Heart left ventricle (tissue), 16 donors: ENCODE results near the gene NAT10. TPM values are rescaled to one million over a fixed set of nuclear protein-coding genes. Genes with fewer than 3 reads are reported as not detected.

Experiments
- ATAC-seq, 4 donors: fragments of 200-7000 bp; cut with Tn5 transposase; one replicate each; pipeline ENCODE4 v1.9.1; 2020 to 2022; ENCODE audit warnings: moderate library complexity in 4 of 4, mild to moderate bottlenecking in 3 of 4, moderate number of reproducible peaks in 1 of 4
- DNase-seq, 5 donors: peaks; one replicate each; pipeline ENCODE4 v3.0.0-alpha.2; 2020
- H3K27ac ChIP-seq, 12 donors: fragments of 200-600 bp; sonication (generic) in 4 of 12; one replicate each; pipeline versions ENCODE4 v1.5.0 to v1.8.0; 2016 to 2022; ENCODE audit warnings: mild to moderate bottlenecking in 2 of 12
- H3K27me3 ChIP-seq, 9 donors: fragments of 200-600 bp; sonication (generic) in 2 of 9; one replicate each; pipeline versions ENCODE4 v1.5.1 to v1.8.0; 2016 to 2022; ENCODE audit warnings: mild to moderate bottlenecking in 3 of 9
- H3K36me3 ChIP-seq, 9 donors: fragments of 200-600 bp; sonication (generic) in 2 of 9; one replicate each; pipeline versions ENCODE4 v1.5.0 to v1.8.0; 2018 to 2022; ENCODE audit warnings: mild to moderate bottlenecking in 2 of 9
- H3K4me1 ChIP-seq, 12 donors: fragments of 200-600 bp; sonication (generic) in 4 of 12; one replicate each; pipeline versions ENCODE4 v1.5.0 to v1.8.0; 2016 to 2022; ENCODE audit warnings: mild to moderate bottlenecking in 3 of 12
- H3K4me3 ChIP-seq, 12 donors: fragments of 200-600 bp; sonication (generic) in 4 of 12; one replicate each; pipeline versions ENCODE4 v1.5.0 to v1.8.0; 2017 to 2022; ENCODE audit warnings: mild to moderate bottlenecking in 9 of 12, moderate library complexity in 4 of 12
- H3K9me3 ChIP-seq, 12 donors: fragments of 200-600 bp; sonication (generic) in 4 of 12; one replicate each; pipeline versions ENCODE4 v1.5.0 to v1.8.0; 2016 to 2022; ENCODE audit warnings: mild to moderate bottlenecking in 1 of 12
- CTCF ChIP-seq, 12 donors: fragments of 200-600 bp; sonication (generic) in 4 of 12; IDR thresholded peaks; one replicate each; pipeline versions ENCODE4 v1.5.0 to v1.8.0; 2018 to 2022; ENCODE audit warnings: antibody characterized with exemption in 12 of 12, mild to moderate bottlenecking in 5 of 12
- POLR2A ChIP-seq, 2 donors: fragments of 450-650 bp; IDR thresholded peaks; one replicate each; pipeline ENCODE4 v1.6.1; 2017; ENCODE audit warnings: antibody characterized with exemption in 2 of 2, mild to moderate bottlenecking in 2 of 2, moderate library complexity in 2 of 2
- WGBS, 4 donors: extraction: QIAGEN DNeasy Blood & Tissue Kit in 2 of 4; methylation state at CpG; one replicate each; pipeline versions ENCODE4 v1.1.5 to v1.1.7; 2013 to 2018; 5-methylcytosine and 5-hydroxymethylcytosine counted together
- intact Hi-C, 10 donors: fragments of 100-400 bp; cut with DNase I; formaldehyde crosslinking; loops; one replicate each; pipeline versions ENCODE4 v1.11.1 to v1.14.2; 2022
- polyA plus RNA-seq, 2 donors: library from polyadenylated mRNA; stranded (reverse); fragments of 200-250 nt; gene quantifications; one replicate each; pipeline ENCODE4 v1.2.3, GENCODE V29; 2013
- total RNA-seq, 9 donors: library from RNA; depleted of rRNA in 2 of 9; stranded (reverse); fragments of >200 nt in 2 of 9; fragmentation: NEBNext Ultra II Directional in 3 of 9; extraction: Animal tissue kit (Norgen Biotek cat#: 25700) in 3 of 9; gene quantifications; one replicate each; pipeline versions ENCODE4 v1.1.0 to v1.2.4, GENCODE V29; 2016 to 2023
- donor health status: ischemic (EF 13 %, LVEDD 7.1; RV severe dilation, severe dysfunction).
- donor health status: healthy with polysubstance abuse.
- donor health status: DM: no; HTN: yes; CAD: no.
- donor health status: DM: no; HTN: no; CAD: no.
- donor health status: ischemic (EF 25% LVEDD 6.9; RV normal size, moderate dysfunction).
- donor health status: ischemic (EF 25% LVEDD 5.7; RV mildly dilated, moderate dysfunction).
- donor health status: healthy.
- donor health status: DM: yes; HTN: yes; CAD: no.
- donor health status: ischemic (EF 35%, LVEDD 5.7; RV mildly dilated, moderate dysfunction).
- donor health status: nonischemic (EF 11% LVEDD 7.7; RV severe dilation, severe dysfunction).
- donor health status: DM: yes; HTN: yes; CAD: no.
- donor health status: PGD.
- donor health status: ischemic (EF 29% LVEDD 5.4; RV normal size, mild dysfunction).
- donor health status: nonischemic (EF 23%, LVEDD 6.1; RV moderate dilation, normal function).

NAT10 gene
- total and polyA plus RNA-seq, 11 donors = 14.5 to 27.1 (median 21.1) TPM

- ATAC-seq (no peak), DNase-seq (no peak)
- 60 to 84% (median 72%) methylated on average over 3 to 6 of the region's 6 CpGs for WGBS, 4 donors
- Histone ChIP-seq H3K36me3 (peaks cover 0 to 54% (median 31%) of the 10 kb centered on the region in 9 donors), H3K27me3 (no peaks in the 10 kb centered on the region), H3K4me3 (no peak overlapping the region), H3K9me3 (no peaks in the 10 kb centered on the region), H3K4me1 (peaks cover 0 to 19% (median 9%) of the 10 kb centered on the region in 12 donors), H3K27ac (no peak overlapping the region)
- TF ChIP-seq POLR2A (IDR thresholded peaks at IDR 0.05) = no peak
- no peak for TF ChIP-seq CTCF (IDR thresholded peaks at IDR 0.05)
- intact Hi-C loops = no loop called here
Measured at GRCh38 chr11:34158661-34159060, 53.2 kb downstream of the NAT10 start.

GRCh38 chr11:34160049-34160721 is 54.8 kb downstream of the NAT10 start:
- no peak for TF ChIP-seq POLR2A (IDR thresholded peaks at IDR 0.05)
- no peak for TF ChIP-seq CTCF (IDR thresholded peaks at IDR 0.05)
- peaks cover 0 to 51% (median 31%) of the 10 kb centered on the region in 9 donors for H3K36me3 ChIP-seq
- H3K9me3 ChIP-seq = no peaks in the 10 kb centered on the region
- 52 to 66% (median 56%) methylated on average over 15 to 22 of the region's 22 CpGs for WGBS, 4 donors
- DNase-seq (peak in 4 of 5 donors; percentile 68 to 77 (median 73)), ATAC-seq (peak; percentile 72 to 87 (median 84))
- intact Hi-C loops = loop anchor here in 1 of 10 donors (10.0 kb wide), 1 partner anchor 335 kb away; no protein-coding TSS in a partner anchor
- H3K4me3 ChIP-seq = no peak overlapping the region
- H3K27me3 ChIP-seq = no peaks in the 10 kb centered on the region
- H3K4me1 ChIP-seq = peaks cover 0 to 17% (median 4%) of the 10 kb centered on the region in 12 donors
- peak overlapping the region in 5 of 12 donors; percentile 34 to 70 (median 52) for H3K27ac ChIP-seq

GRCh38 chr11:34160791-34161190 is 55.4 kb downstream of the NAT10 start:
- H3K27me3 ChIP-seq = no peaks in the 10 kb centered on the region
- no peaks in the 10 kb centered on the region for H3K9me3 ChIP-seq
- H3K36me3 ChIP-seq = peaks cover 0 to 52% (median 30%) of the 10 kb centered on the region in 9 donors
- 80 to 89% (median 84%) methylated on average over 18 of the region's 18 CpGs for WGBS, 4 donors
- TF ChIP-seq CTCF (IDR thresholded peaks at IDR 0.05) = no peak
- TF ChIP-seq POLR2A (IDR thresholded peaks at IDR 0.05) = no peak
- H3K4me1 ChIP-seq = peaks cover 0 to 17% (median 4%) of the 10 kb centered on the region in 12 donors
- DNase-seq = no peak
- no peak overlapping the region for H3K4me3 ChIP-seq
- ATAC-seq = no peak
- H3K27ac ChIP-seq = peak overlapping the region in 1 of 12 donors; percentile 1
- intact Hi-C loops = loop anchor here in 1 of 10 donors (10.0 kb wide), 1 partner anchor 334 kb away; no protein-coding TSS in a partner anchor

- Histone ChIP-seq H3K36me3 (peaks cover 0 to 53% (median 30%) of the 10 kb centered on the region in 9 donors), H3K27ac (no peak overlapping the region), H3K27me3 (no peaks in the 10 kb centered on the region), H3K4me3 (no peak overlapping the region), H3K4me1 (peaks cover 0 to 17% (median 4%) of the 10 kb centered on the region in 12 donors), H3K9me3 (no peaks in the 10 kb centered on the region)
- no peak for TF ChIP-seq POLR2A (IDR thresholded peaks at IDR 0.05)
- no peak for TF ChIP-seq CTCF (IDR thresholded peaks at IDR 0.05)
- 86 to 95% (median 93%) methylated on average over 6 of the region's 6 CpGs for WGBS, 4 donors
- intact Hi-C loops = loop anchor here in 1 of 10 donors (10.0 kb wide), 1 partner anchor 333 kb away; no protein-coding TSS in a partner anchor
- ATAC-seq (no peak), DNase-seq (no peak)
Measured at GRCh38 chr11:34161361-34161760, 55.9 kb downstream of the NAT10 start.
